GM12878 (cell line): Measurements from ENCODE around the gene TIMD4. TPM values are rescaled to one million over a fixed set of nuclear protein-coding genes. Genes with fewer than 3 reads are reported as not detected.

Experiments
- ATAC-seq: fragments of 200-7000 bp; cut with Tn5 transposase; 3 replicates; pipeline ENCODE4 v1.9.1; 2020; ENCODE audit warnings: mild to moderate bottlenecking, moderate library complexity
- BruUV-seq: library from RNA; stranded (reverse); fragments of 400-500 nt; replicated peaks from 2 replicates; lab custom pipeline; 2021; lab: Mats Ljungman, UMichigan
- CTCF ChIA-PET: fragments of 300-600 bp; sonication (Branson Sonifier 250); formaldehyde crosslinking; extraction: SDS; loops from one replicate; lab custom pipeline; 2021; ENCODE audit warnings: inconsistent platforms; lab: Yijun Ruan, JAX
- POLR2A ChIA-PET: fragments of 350-600 bp; formaldehyde crosslinking; extraction: SDS; loops from one replicate; lab custom pipeline; 2021; ENCODE audit warnings: inconsistent platforms; lab: Charles Lee
- RAD21 ChIA-PET: fragments of 300-600 bp; sonication (Branson Sonifier 250); formaldehyde crosslinking; loops from one replicate; lab custom pipeline; 2023; ENCODE audit warnings: antibody characterized with exemption; ENCODE audit not compliant: unreplicated experiment; lab: Charles Lee
- SMC1A ChIA-PET: fragments of 300-600 bp; sonication (Branson Sonifier 250); formaldehyde crosslinking; loops from one replicate; lab custom pipeline; 2023; ENCODE audit not compliant: unreplicated experiment, uncharacterized antibody; lab: Charles Lee
- DNase-seq: peaks from one replicate; pipeline ENCODE4 v3.0.0-alpha.2; 2011; ENCODE audit warnings: low read depth, low spot score
- FAIRE-seq: peaks from 3 replicates; lab custom pipeline; 2011; peaks lifted over from hg19 to GRCh38; lab: Jason Lieb, UNC
- H2AFZ ChIP-seq: 2 replicates; pipeline ENCODE4 v1.6.0; 2011; ENCODE audit warnings: low read depth, low read length, control low read depth; ENCODE audit not compliant: control insufficient read depth
- H3K27ac ChIP-seq: 2 replicates; pipeline ENCODE4 v1.5.1; 2011; ENCODE audit warnings: control low read depth; ENCODE audit not compliant: control insufficient read depth, insufficient read depth
- H3K27me3 ChIP-seq, 2 experiments: replicated peaks in 1 of 2; 2 replicates each; pipeline versions ENCODE4 v1.6.0 to v1.6.1; 2011; ENCODE audit warnings: low read length in 1 of 2; ENCODE audit not compliant: control insufficient read depth in 2 of 2, insufficient read depth in 2 of 2
- H3K36me3 ChIP-seq, 2 experiments: 2 replicates each; pipeline ENCODE4 v1.5.1; 2011; ENCODE audit warnings: low read length in 1 of 2; ENCODE audit not compliant: control insufficient read depth in 2 of 2, insufficient read depth in 2 of 2
- H3K4me1 ChIP-seq: 2 replicates; pipeline ENCODE4 v1.6.1; 2011; ENCODE audit warnings: mild to moderate bottlenecking, low read length, moderate library complexity, mixed read lengths; ENCODE audit not compliant: control insufficient read depth, insufficient read depth
- H3K4me2 ChIP-seq: 2 replicates; pipeline ENCODE4 v1.6.0; 2011; ENCODE audit warnings: control low read depth; ENCODE audit not compliant: control insufficient read depth, insufficient read depth
- H3K4me3 ChIP-seq: fragments of 200-600 bp; sonication (generic); 2 replicates; pipeline ENCODE4 v1.5.1; 2016
- H3K79me2 ChIP-seq: 2 replicates; pipeline ENCODE4 v1.6.0; 2011; ENCODE audit warnings: low read length; ENCODE audit not compliant: control insufficient read depth, insufficient read depth
- H3K9ac ChIP-seq: 2 replicates; pipeline ENCODE4 v1.8.0; 2011; ENCODE audit warnings: low read length, control low read depth, mixed read lengths; ENCODE audit not compliant: control insufficient read depth, insufficient read depth
- H3K9me3 ChIP-seq: replicated peaks from 3 replicates; pipeline ENCODE4 v1.5.1; 2011; ENCODE audit warnings: mild to moderate bottlenecking, low read length; ENCODE audit not compliant: control insufficient read depth, insufficient read depth
- H4K20me1 ChIP-seq: 2 replicates; pipeline ENCODE4 v1.6.0; 2011; ENCODE audit not compliant: control insufficient read depth, insufficient read depth
- BMI1 ChIP-seq: fragments of 450-650 bp; IDR thresholded peaks from 2 replicates; pipeline ENCODE4 v1.6.1; 2016; ENCODE audit warnings: mild to moderate bottlenecking, moderate library complexity, borderline replicate concordance
- CREB1 ChIP-seq: IDR thresholded peaks from 2 replicates; pipeline ENCODE4 v1.6.1; 2012; ENCODE audit warnings: low read depth, mild to moderate bottlenecking, inconsistent platforms
- FOS ChIP-seq: IDR thresholded peaks from 3 replicates; pipeline ENCODE4 v1.6.1; 2011; ENCODE audit warnings: borderline replicate concordance; ENCODE audit not compliant: insufficient read length; ENCODE audit errors: extremely low read depth
- IKZF1 ChIP-seq: fragments of 450-650 bp; conservative IDR thresholded peaks from 2 replicates; pipeline ENCODE4 v1.6.1; 2017; ENCODE audit warnings: antibody characterized with exemption, mild to moderate bottlenecking
- RFX5 ChIP-seq: IDR thresholded peaks from 2 replicates; pipeline ENCODE4 v1.6.1; 2011; ENCODE audit warnings: low read depth, low read length, improper control_type of control experiment
- WGBS: methylation state at CpG from one replicate; pipeline ENCODE4 v1.1.6; 2016; ENCODE audit warnings: low lambda C conversion rate; ENCODE audit not compliant: insufficient replicate concordance, insufficient coverage; ENCODE audit errors: missing lambda C conversion rate; 5-methylcytosine and 5-hydroxymethylcytosine counted together
- in situ Hi-C: fragments of 300-500 bp; cut with MboI; formaldehyde crosslinking; loops from 9 replicates; pipeline ENCODE4 v1.14.3; 2018; ENCODE audit warnings: mixed read lengths
- intact Hi-C: fragments of 100-400 bp; cut with micrococcal nuclease; formaldehyde crosslinking; loops from one replicate; pipeline ENCODE4 v1.14.2; 2022; ENCODE audit not compliant: unreplicated experiment
- polyA plus RNA-seq, 11 experiments: library from polyadenylated mRNA; depleted of rRNA in 4 of 11; unstranded in 6 of 11; stranded (reverse) in 5 of 11; fragments of >200 nt; fragmentation: Nextera tagmentation in 4 of 11; fragmentation: Illumina TruSeq in 1 of 11; extraction: Ambion mirVana in 4 of 11; extraction: Trizol in 1 of 11; gene quantifications; 1 replicate in 1 of 11; 2 replicates in 10 of 11; pipeline versions ENCODE4 v1.2.1 to v1.2.3, GENCODE V29; 2011 to 2016; ENCODE audit warnings: inconsistent platforms in 2 of 11, missing spikeins in 2 of 11, low read depth in 1 of 11
- total RNA-seq, 4 experiments: library from RNA; depleted of rRNA in 3 of 4; stranded (reverse); fragments of >200 nt in 3 of 4; fragmentation: Illumina TruSeq in 1 of 4; extraction: Trizol in 1 of 4; gene quantifications; 2 replicates each; pipeline versions ENCODE4 v1.2.1 to v1.2.3, GENCODE V29; 2013 to 2021

The TIMD4 gene
- total and polyA plus RNA-seq, 10 of the 15 experiments (the other 5 are each of a cell fraction or from before 2014, with no cell fraction given) = 1.3 to 15.4 (median 5.3) TPM

GRCh38 chr5:156909180-156909579, 53.8 kb downstream of the TIMD4 start:
- Histone ChIP-seq H3K36me3 (no peaks in the 10 kb centered on the region), H3K27ac (no peak overlapping the region), H3K79me2 (no peaks in the 10 kb centered on the region), H4K20me1 (no peaks in the 10 kb centered on the region), H3K27me3 (no peaks in the 10 kb centered on the region), H3K9me3 (no peaks in the 10 kb centered on the region), H3K9ac (no peak overlapping the region), H3K4me2 (no peak overlapping the region), H3K4me3 (no peak overlapping the region), H2AFZ (no peak overlapping the region), H3K4me1 (peaks cover 12% of the 10 kb centered on the region)
- no peak for TF ChIP-seq CREB1
- TF ChIP-seq BMI1 = no peak
- no peak for TF ChIP-seq RFX5
- BruUV-seq = no TSS peak
- ChIA-PET CTCF (interaction anchor here (0.7 kb wide), 1 partner anchor 89 kb away, joined by 3 read pairs; no protein-coding TSS in a partner anchor), SMC1A (interaction anchor here (2.3 to 3.0 kb wide), 2 partner anchors 11 to 15 kb away, joined by 8 to 13 read pairs; no protein-coding TSS in a partner anchor), RAD21 (no interaction called here), POLR2A (interaction anchor here (1.8 kb wide), 1 partner anchor 10 kb away, joined by 5 read pairs; no protein-coding TSS in a partner anchor)
- FAIRE-seq = no peak
- in situ Hi-C loops (no loop called here), intact Hi-C loops (no loop called here)
- ATAC-seq = no peak
- 97% methylated on average over 6 of the region's 6 CpGs for WGBS
- DNase-seq = no peak

GRCh38 chr5:156907667-156908066, 55.4 kb downstream of the TIMD4 start:
- H3K4me3 ChIP-seq = no peak overlapping the region
- ATAC-seq (no peak), FAIRE-seq (no peak), DNase-seq (no peak)
- no peaks in the 10 kb centered on the region for H4K20me1 ChIP-seq
- no peaks in the 10 kb centered on the region for H3K36me3 ChIP-seq
- ChIA-PET SMC1A (interaction anchor here (1.0 to 2.3 kb wide), 3 partner anchors 9 to 14 kb away, joined by 3 to 8 read pairs (median 3); no protein-coding TSS in a partner anchor), RAD21 (no interaction called here), CTCF (no interaction called here), POLR2A (interaction anchor here (0.6 kb wide), 1 partner anchor 95 kb away, joined by 3 read pairs; no protein-coding TSS in a partner anchor)
- H2AFZ ChIP-seq = no peak overlapping the region
- no peaks in the 10 kb centered on the region for H3K27me3 ChIP-seq
- no peaks in the 10 kb centered on the region for H3K9me3 ChIP-seq
- 77% methylated on average over 6 of the region's 6 CpGs for WGBS
- no peaks in the 10 kb centered on the region for H3K79me2 ChIP-seq
- H3K9ac ChIP-seq = no peak overlapping the region
- no peak overlapping the region for H3K4me2 ChIP-seq
- TF ChIP-seq IKZF1 = no peak
- no peak for TF ChIP-seq FOS
- in situ Hi-C loops (no loop called here), intact Hi-C loops (no loop called here)
- no peak overlapping the region for H3K27ac ChIP-seq
- no TSS peak for BruUV-seq
- H3K4me1 ChIP-seq = no peaks in the 10 kb centered on the region
